ACHN (cell line): Measurements from ENCODE around the gene STOM.

Experiments
- DNase-seq: peaks from one replicate; pipeline ENCODE4 v3.0.0-alpha.2; 2015
- in situ Hi-C: cut with HindIII; loops from 2 replicates; pipeline ENCODE4 v1.10.0; 2017; ENCODE audit warnings: low sequenced_read_pairs, low pct_ligation_motif_present, low pct_unique_long_range_greater_than_20kb

The STOM gene

GRCh38 chr9:121373011-121373729 lies 3.1 kb upstream of the STOM start:
- in situ Hi-C loops, result no loop called here

GRCh38 chr9:121372239-121373010 lies 2.4 kb upstream of the STOM start:
- no peak for DNase-seq
- in situ Hi-C loops, result no loop called here

More at GRCh38 chr9:121373011-121373729, 3.1 kb upstream of the STOM start:
- DNase-seq, result no peak

GRCh38 chr9:121371495-121372061 lies 1.5 kb upstream of the STOM start:
- DNase-seq, result no peak
- in situ Hi-C loops, result no loop called here

- in situ Hi-C loops, result no loop called here
- no peak for DNase-seq
Measured at GRCh38 chr9:121368745-121369144, 1.3 kb downstream of the STOM start.

GRCh38 chr9:121368138-121368522 lies 1.9 kb downstream of the STOM start:
- in situ Hi-C loops, result no loop called here
- DNase-seq, result no peak

GRCh38 chr9:121367306-121368137 lies 2.5 kb downstream of the STOM start:
- in situ Hi-C loops, result no loop called here
- DNase-seq, result no peak

- DNase-seq, result no peak
- in situ Hi-C loops, result no loop called here
Measured at GRCh38 chr9:121366611-121367192, 3.3 kb downstream of the STOM start.

GRCh38 chr9:121365564-121365963 lies 4.5 kb downstream of the STOM start:
- no peak for DNase-seq
- in situ Hi-C loops, result no loop called here

GRCh38 chr9:121364886-121365285 lies 5.2 kb downstream of the STOM start:
- no peak for DNase-seq
- in situ Hi-C loops, result no loop called here

GRCh38 chr9:121364077-121364476 lies 6.0 kb downstream of the STOM start:
- DNase-seq, result no peak
- in situ Hi-C loops, result no loop called here

- DNase-seq, result no peak
- in situ Hi-C loops, result no loop called here
Measured at GRCh38 chr9:121363622-121363961, 6.5 kb downstream of the STOM start.

GRCh38 chr9:121362813-121363621 lies 7.0 kb downstream of the STOM start:
- in situ Hi-C loops, result no loop called here
- no peak for DNase-seq

GRCh38 chr9:121360601-121361374 lies 9.3 kb downstream of the STOM start:
- DNase-seq, result no peak
- in situ Hi-C loops, result no loop called here

- no peak for DNase-seq
- in situ Hi-C loops, result no loop called here
Measured at GRCh38 chr9:121359351-121360294, 10.4 kb downstream of the STOM start.

GRCh38 chr9:121358751-121359150 lies 11.3 kb downstream of the STOM start:
- in situ Hi-C loops, result no loop called here
- no peak for DNase-seq

- in situ Hi-C loops, result no loop called here
- no peak for DNase-seq
Measured at GRCh38 chr9:121357011-121357410, 13.0 kb downstream of the STOM start.
